Psoas muscle (tissue), 8 donors: Measurements from ENCODE around the gene SGO2. TPM values are rescaled to one million over a fixed set of nuclear protein-coding genes. Genes with fewer than 3 reads are reported as not detected.
"Not testable (repeated sequence)": the region's sequence is repeated elsewhere in the genome, so short reads cannot be mapped to it uniquely, and the experiment has no call there.

ENCODE experiments used
- ATAC-seq, 4 donors: fragments of 200-7000 bp; cut with Tn5 transposase; one replicate each; pipeline ENCODE4 v1.9.1; 2020; ENCODE audit warnings: moderate library complexity in 3 of 4, mild to moderate bottlenecking in 2 of 4
- DNase-seq, 2 donors: peaks; one replicate each; pipeline ENCODE4 v3.0.0-alpha.2; 2020
- H3K27ac ChIP-seq: fragments of 200-600 bp; one replicate; pipeline ENCODE4 v1.8.0; 2022
- H3K27me3 ChIP-seq, 3 donors: fragments of 200-600 bp in 1 of 3; one replicate each; pipeline versions ENCODE4 v1.6.1 to v1.8.0; 2013 to 2022; ENCODE audit warnings: low read length in 2 of 3, mild to moderate bottlenecking in 2 of 3, moderate library complexity in 1 of 3; ENCODE audit not compliant: insufficient read depth in 3 of 3
- H3K36me3 ChIP-seq, 2 donors: fragments of 200-600 bp in 1 of 2; one replicate each; pipeline versions ENCODE4 v1.6.1 to v1.8.0; 2013 to 2022; ENCODE audit warnings: low read depth in 1 of 2, mild to moderate bottlenecking in 1 of 2, moderate library complexity in 1 of 2; ENCODE audit not compliant: insufficient read depth in 1 of 2
- H3K4me1 ChIP-seq: fragments of 200-600 bp; one replicate; pipeline ENCODE4 v1.8.0; 2022
- H3K4me3 ChIP-seq: fragments of 200-600 bp; one replicate; pipeline ENCODE4 v1.8.0; 2022; ENCODE audit warnings: mild to moderate bottlenecking
- H3K9me3 ChIP-seq: fragments of 200-600 bp; one replicate; pipeline ENCODE4 v1.8.0; 2022
- WGBS, 3 donors: extraction: QIAGEN DNeasy Blood & Tissue Kit; methylation state at CpG; one replicate each; pipeline versions ENCODE4 v1.1.6 to v1.1.7; 2013; 5-methylcytosine and 5-hydroxymethylcytosine counted together
- intact Hi-C, 2 donors: fragments of 100-400 bp; cut with DNase I; formaldehyde crosslinking; loops; one replicate each; pipeline versions ENCODE4 v1.11.0 to v1.14.2; 2022
- polyA plus RNA-seq, 3 donors: library from polyadenylated mRNA; stranded (reverse); fragments of 200-250 nt; gene quantifications; one replicate each; pipeline ENCODE4 v1.2.3, GENCODE V29; 2013
- total RNA-seq, 4 donors: library from RNA; stranded (reverse); fragmentation: NEBNext Ultra II Directional in 2 of 4; extraction: Animal tissue kit (Norgen Biotek cat#: 25700) in 2 of 4; gene quantifications; one replicate each; pipeline versions ENCODE4 v1.2.1 to v1.2.4, GENCODE V29; 2021 to 2023
- TF ChIP-seq, protein P1 (sequence below): fragments of 200-600 bp; IDR thresholded peaks from one replicate; pipeline ENCODE4 v1.8.0; 2022; ENCODE audit warnings: antibody characterized with exemption
- donor health status: healthy with polysubstance abuse.
- donor health status: DM: no; HTN: no; CAD: no; lungs with moderate emphysema.
- donor health status: Bipolar disorder and iron deficiency.
- donor health status: healthy.
- donor health status: DM: yes; HTN: yes; CAD: no.
- donor health status: DM: no; HTN: no; CAD: no.
- donor health status: DM: no; HTN: no; CAD: no.
- donor health status: DM: yes; HTN: yes; CAD: no.

The SGO2 gene
- total and polyA plus RNA-seq, 7 donors: 0.22 to 2.6 (median 0.57) TPM

DNA sequence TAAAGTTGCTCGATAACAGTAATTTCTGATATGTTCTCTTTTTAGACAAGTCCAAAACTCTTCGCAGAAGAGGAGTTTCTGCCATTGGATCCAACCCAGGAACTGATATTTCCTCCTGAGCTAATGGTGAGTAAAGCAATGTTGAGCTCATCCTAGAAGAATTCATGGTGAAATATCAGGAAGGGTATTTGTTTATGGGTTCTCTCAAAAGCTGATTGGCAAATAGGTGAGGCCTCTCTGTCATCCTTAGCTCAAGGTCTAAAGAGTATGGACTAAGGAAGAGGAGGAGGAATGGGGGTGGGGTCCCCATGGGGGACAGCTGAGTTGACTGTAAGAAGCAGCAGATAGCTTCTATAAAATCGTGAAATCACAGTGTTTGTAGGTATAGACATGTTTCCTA is 78.0 kb downstream of the SGO2 start:
- ATAC-seq: peak in 1 of 4 donors; percentile 46
- Histone ChIP-seq H3K4me1 (no peaks in the 10 kb centered on the region), H3K4me3 (no peak overlapping the region), H3K36me3 (no peaks in the 10 kb centered on the region), H3K27ac (no peak overlapping the region), H3K9me3 (no peaks in the 10 kb centered on the region), H3K27me3 (peaks cover 0 to 2% (median 0%) of the 10 kb centered on the region in 3 donors)
- DNase-seq: no peak
- WGBS, 3 donors: 74 to 78% (median 76%) methylated on average over 3 of the region's 3 CpGs
- TF ChIP-seq, protein P1, sequence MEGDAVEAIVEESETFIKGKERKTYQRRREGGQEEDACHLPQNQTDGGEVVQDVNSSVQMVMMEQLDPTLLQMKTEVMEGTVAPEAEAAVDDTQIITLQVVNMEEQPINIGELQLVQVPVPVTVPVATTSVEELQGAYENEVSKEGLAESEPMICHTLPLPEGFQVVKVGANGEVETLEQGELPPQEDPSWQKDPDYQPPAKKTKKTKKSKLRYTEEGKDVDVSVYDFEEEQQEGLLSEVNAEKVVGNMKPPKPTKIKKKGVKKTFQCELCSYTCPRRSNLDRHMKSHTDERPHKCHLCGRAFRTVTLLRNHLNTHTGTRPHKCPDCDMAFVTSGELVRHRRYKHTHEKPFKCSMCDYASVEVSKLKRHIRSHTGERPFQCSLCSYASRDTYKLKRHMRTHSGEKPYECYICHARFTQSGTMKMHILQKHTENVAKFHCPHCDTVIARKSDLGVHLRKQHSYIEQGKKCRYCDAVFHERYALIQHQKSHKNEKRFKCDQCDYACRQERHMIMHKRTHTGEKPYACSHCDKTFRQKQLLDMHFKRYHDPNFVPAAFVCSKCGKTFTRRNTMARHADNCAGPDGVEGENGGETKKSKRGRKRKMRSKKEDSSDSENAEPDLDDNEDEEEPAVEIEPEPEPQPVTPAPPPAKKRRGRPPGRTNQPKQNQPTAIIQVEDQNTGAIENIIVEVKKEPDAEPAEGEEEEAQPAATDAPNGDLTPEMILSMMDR: no peak
- intact Hi-C loops: no loop called here

DNA sequence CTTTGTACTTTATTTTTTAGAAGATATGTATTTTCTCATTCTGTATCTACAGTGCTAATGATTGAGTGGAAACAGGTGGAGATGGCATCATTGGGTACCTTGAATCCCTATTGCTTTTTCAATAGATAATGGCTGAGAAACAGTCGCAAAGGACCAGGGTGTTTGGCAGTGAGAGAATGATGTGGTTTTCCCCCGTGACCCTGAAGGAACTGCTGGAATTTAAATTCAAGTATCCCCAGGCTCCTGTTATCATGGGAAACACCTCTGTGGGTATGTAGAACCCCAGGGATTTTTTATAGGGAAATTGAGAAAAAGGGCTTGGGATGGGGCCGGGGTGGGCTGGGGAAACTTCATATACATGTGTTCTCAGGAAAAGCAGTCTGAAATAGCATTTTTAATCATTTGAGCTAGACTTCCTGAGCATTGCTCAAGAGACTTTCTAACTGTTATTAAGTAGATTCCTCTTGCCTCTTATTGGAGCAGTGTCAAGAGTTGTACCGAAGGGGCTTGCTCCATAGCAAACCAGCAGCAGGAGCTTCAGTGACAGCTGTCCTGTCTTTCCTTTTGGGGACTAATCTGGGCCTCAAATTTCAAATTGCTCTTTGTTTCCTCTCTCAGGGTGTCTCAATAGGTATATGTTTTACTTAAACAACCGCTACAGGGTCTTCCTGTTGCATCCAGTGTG is 78.7 kb downstream of the SGO2 start:
- 51 to 60% (median 55%) methylated on average over 5 of the region's 5 CpGs for WGBS, 3 donors
- TF ChIP-seq, protein P1: no peak
- Histone ChIP-seq H3K27ac (no peak overlapping the region), H3K27me3 (no peaks in the 10 kb centered on the region), H3K36me3 (no peaks in the 10 kb centered on the region), H3K4me1 (no peaks in the 10 kb centered on the region), H3K9me3 (no peaks in the 10 kb centered on the region), H3K4me3 (no peak overlapping the region)
- ATAC-seq: no peak
- intact Hi-C loops: no loop called here
- no peak for DNase-seq

DNA sequence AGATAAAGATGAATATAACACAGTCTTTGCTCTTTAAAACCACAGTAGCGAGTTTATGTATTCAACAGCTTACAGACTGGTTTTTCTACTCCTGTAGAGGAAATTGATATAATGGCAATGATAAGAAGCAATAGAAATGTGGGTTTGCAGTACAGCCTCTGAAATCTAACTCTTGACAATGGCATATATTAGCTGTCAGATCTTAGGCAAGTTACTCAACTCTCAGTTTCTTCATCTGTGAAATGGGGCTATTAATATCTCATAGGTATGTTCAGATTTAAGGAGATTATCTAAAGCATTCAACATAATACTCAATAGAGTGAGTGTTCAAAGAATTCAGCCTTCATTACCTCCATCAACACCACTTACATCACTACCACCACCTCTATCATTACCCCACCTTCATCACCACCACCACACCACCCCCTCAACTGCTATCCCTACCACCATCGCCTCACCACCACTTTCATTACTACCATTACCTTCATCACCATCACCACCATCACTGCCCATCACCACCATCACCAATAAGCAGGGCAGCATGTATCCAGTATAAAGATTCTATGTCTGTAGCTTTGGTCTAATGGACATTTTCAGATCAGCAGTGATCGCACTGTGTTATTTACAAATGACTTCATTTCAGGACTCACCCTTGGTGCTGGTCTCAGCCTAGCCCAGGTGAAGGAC is 82.5 kb downstream of the SGO2 start:
- ATAC-seq (no peak), DNase-seq (no peak)
- no peaks in the 10 kb centered on the region for H3K27me3 ChIP-seq
- intact Hi-C loops: no loop called here
- no peak overlapping the region for H3K4me3 ChIP-seq
- H3K36me3 ChIP-seq: no peaks in the 10 kb centered on the region
- H3K4me1 ChIP-seq: no peaks in the 10 kb centered on the region
- H3K27ac ChIP-seq: no peak overlapping the region
- no peaks in the 10 kb centered on the region for H3K9me3 ChIP-seq
- TF ChIP-seq, protein P1: no peak
- 63 to 82% (median 70%) methylated on average over 3 of the region's 3 CpGs for WGBS, 3 donors

DNA sequence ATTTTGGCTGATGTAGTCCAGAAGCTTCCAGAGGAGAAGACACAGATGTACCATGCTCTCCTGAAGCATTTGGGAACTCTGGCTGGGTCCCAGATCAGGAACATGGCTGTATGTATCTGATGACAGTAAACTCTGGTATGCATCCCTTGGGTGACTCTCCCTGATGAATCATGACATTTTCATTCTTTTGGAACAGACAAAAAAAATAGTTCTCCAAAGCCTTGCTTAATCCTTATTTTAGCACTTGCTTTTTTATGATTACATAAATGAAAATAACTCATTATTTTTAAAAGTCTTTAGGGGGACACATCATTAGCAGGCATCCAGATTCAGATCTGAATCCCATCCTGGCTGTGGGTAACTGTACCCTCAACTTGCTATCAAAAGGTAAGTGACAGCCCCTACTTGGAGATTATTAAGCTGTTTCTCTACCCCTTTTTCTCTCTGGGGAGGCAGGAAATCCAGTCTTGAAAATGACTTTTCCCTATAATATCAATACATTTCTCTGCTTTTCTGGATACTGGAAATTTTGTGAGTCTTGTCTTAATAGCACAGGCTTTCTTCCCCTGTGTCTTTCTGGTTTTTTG is 83.1 kb downstream of the SGO2 start:
- Histone ChIP-seq H3K9me3 (no peaks in the 10 kb centered on the region), H3K36me3 (no peaks in the 10 kb centered on the region), H3K4me1 (no peaks in the 10 kb centered on the region), H3K4me3 (no peak overlapping the region), H3K27ac (no peak overlapping the region), H3K27me3 (no peaks in the 10 kb centered on the region)
- intact Hi-C loops: no loop called here
- ATAC-seq (peak in 2 of 4 donors; percentile 40 to 64), DNase-seq (peak; percentile 56 to 57)
- TF ChIP-seq, protein P1: no peak

DNA sequence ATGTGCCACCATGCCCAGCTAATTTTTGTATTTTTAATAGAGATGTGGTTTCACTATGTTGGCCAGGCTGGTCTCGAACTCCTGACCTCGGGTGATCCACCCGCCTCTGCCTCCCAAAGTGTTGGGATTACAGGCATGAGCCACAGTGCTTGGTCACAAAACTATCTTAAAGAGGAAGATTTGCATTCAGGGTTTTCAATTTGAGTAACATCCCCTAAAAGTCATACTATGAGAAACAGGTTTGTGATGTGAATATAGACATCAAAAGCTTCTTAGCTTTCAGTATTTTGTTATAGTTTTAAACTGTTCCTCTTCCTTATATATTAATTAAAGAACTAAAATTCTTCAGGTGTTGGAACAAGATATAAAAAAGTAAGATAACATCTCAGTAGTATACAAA is 84.2 kb downstream of the SGO2 start:
- H3K4me1 ChIP-seq, H3K27ac ChIP-seq, ATAC-seq, H3K27me3 ChIP-seq, H3K36me3 ChIP-seq, DNase-seq, H3K9me3 ChIP-seq, intact Hi-C loops, H3K4me3 ChIP-seq: not testable (repeated sequence)
- WGBS, 3 donors: 86 to 90% (median 88%) methylated on average over 3 of the region's 3 CpGs
